Hematopoietic multipotent progenitor cell treated with erythropoietin and hydrocortisone succinate and interleukin-3 and kit ligand, for 4 days (in vitro differentiated cells): Measurements from ENCODE around the gene XPO1.
"Not testable (repeated sequence)": the region's sequence is repeated elsewhere in the genome, so short reads cannot be mapped to it uniquely, and the experiment has no call there.

ENCODE experiments used
- DNase-seq: peaks from one replicate; pipeline ENCODE4 v3.0.0-alpha.2; 2015

Gene XPO1

GRCh38 chr2:61465045-61465444, 73.1 kb downstream of the XPO1 start:
- DNase-seq: peak; percentile 20

GRCh38 chr2:61463769-61464475, 74.2 kb downstream of the XPO1 start:
- DNase-seq: peak; percentile 46

GRCh38 chr2:61461404-61461803, 76.8 kb downstream of the XPO1 start:
- no peak for DNase-seq

GRCh38 chr2:61460163-61460562, 78.0 kb downstream of the XPO1 start:
- no peak for DNase-seq

GRCh38 chr2:61456746-61457420, 81.3 kb downstream of the XPO1 start:
- DNase-seq: no peak

- DNase-seq: no peak
These were observed 81.9 kb downstream of the XPO1 start for GRCh38 chr2:61456070-61456745.

- DNase-seq: not testable (repeated sequence)
These were observed 83.2 kb downstream of the XPO1 start for GRCh38 chr2:61454972-61455371.

- DNase-seq: no peak
These were observed 83.8 kb downstream of the XPO1 start for GRCh38 chr2:61454383-61454782.

GRCh38 chr2:61452392-61452791, 85.8 kb downstream of the XPO1 start:
- no peak for DNase-seq

- no peak for DNase-seq
These were observed 87.0 kb downstream of the XPO1 start for GRCh38 chr2:61451178-61451577.

GRCh38 chr2:61450144-61450543, 88.0 kb downstream of the XPO1 start:
- DNase-seq: peak; percentile 44

GRCh38 chr2:61448229-61448628, 89.9 kb downstream of the XPO1 start:
- peak; percentile 61 for DNase-seq

GRCh38 chr2:61446971-61447370, 91.2 kb downstream of the XPO1 start:
- not testable (repeated sequence) for DNase-seq

GRCh38 chr2:61443342-61444041, 94.7 kb downstream of the XPO1 start:
- DNase-seq: no peak

- DNase-seq: no peak
These were observed 98.7 kb downstream of the XPO1 start for GRCh38 chr2:61439241-61440002.

GRCh38 chr2:61438670-61439069, 99.5 kb downstream of the XPO1 start:
- DNase-seq: no peak

- DNase-seq: no peak
These were observed 101.0 kb downstream of the XPO1 start for GRCh38 chr2:61437170-61437569.

GRCh38 chr2:61436092-61436491, 102.1 kb downstream of the XPO1 start:
- DNase-seq: no peak

- no peak for DNase-seq
These were observed 102.9 kb downstream of the XPO1 start for GRCh38 chr2:61435291-61435690.

- peak; percentile 86 for DNase-seq
These were observed 103.8 kb downstream of the XPO1 start for GRCh38 chr2:61434314-61434713.

- DNase-seq: no peak
These were observed 104.5 kb downstream of the XPO1 start for GRCh38 chr2:61433606-61434005.

GRCh38 chr2:61432990-61433389, 105.2 kb downstream of the XPO1 start:
- no peak for DNase-seq

- DNase-seq: no peak
These were observed 106.8 kb downstream of the XPO1 start for GRCh38 chr2:61431345-61431744.
